Peyer's patch (tissue), 4 donors: ENCODE data around the gene TMEM63B.

Experiments
- POLR2A ChIP-seq, 2 donors: fragments of 450-650 bp; IDR thresholded peaks; one replicate each; pipeline ENCODE4 v1.5.1; 2017; ENCODE audit warnings: antibody characterized with exemption in 2 of 2, mild to moderate bottlenecking in 2 of 2, moderate library complexity in 2 of 2
- TF ChIP-seq, protein P1 (sequence below), 6 experiments: fragments of 450-650 bp in 4 of 6; fragments of 200-600 bp in 2 of 6; sonication (generic) in 1 of 6; IDR thresholded peaks; one replicate each; pipeline ENCODE4 v1.5.1; 2017 to 2019; ENCODE audit warnings: antibody characterized with exemption in 6 of 6, mild to moderate bottlenecking in 3 of 6, moderate library complexity in 1 of 6

- TF ChIP-seq, protein P1, sequence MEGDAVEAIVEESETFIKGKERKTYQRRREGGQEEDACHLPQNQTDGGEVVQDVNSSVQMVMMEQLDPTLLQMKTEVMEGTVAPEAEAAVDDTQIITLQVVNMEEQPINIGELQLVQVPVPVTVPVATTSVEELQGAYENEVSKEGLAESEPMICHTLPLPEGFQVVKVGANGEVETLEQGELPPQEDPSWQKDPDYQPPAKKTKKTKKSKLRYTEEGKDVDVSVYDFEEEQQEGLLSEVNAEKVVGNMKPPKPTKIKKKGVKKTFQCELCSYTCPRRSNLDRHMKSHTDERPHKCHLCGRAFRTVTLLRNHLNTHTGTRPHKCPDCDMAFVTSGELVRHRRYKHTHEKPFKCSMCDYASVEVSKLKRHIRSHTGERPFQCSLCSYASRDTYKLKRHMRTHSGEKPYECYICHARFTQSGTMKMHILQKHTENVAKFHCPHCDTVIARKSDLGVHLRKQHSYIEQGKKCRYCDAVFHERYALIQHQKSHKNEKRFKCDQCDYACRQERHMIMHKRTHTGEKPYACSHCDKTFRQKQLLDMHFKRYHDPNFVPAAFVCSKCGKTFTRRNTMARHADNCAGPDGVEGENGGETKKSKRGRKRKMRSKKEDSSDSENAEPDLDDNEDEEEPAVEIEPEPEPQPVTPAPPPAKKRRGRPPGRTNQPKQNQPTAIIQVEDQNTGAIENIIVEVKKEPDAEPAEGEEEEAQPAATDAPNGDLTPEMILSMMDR (IDR thresholded peaks at IDR 0.05) = no peak
- TF ChIP-seq POLR2A (IDR thresholded peaks at IDR 0.05) = no peak
These were observed 40.2 kb downstream of the TMEM63B start for GRCh38 chr6:44167567-44167966.
